NCI-H2107 treated with DMSO at 0.1 percent for 48 hours (cell line): ENCODE results near the gene SH3PXD2B.
"Not testable (repeated sequence)": the region's sequence is repeated elsewhere in the genome, so short reads cannot be mapped to it uniquely, and the experiment has no call there.

ENCODE experiments used
- DNase-seq: peaks from one replicate; lab custom pipeline; 2025; ENCODE audit not compliant: unreplicated experiment; lab: John Stamatoyannopoulos, UW

SH3PXD2B gene

DNA sequence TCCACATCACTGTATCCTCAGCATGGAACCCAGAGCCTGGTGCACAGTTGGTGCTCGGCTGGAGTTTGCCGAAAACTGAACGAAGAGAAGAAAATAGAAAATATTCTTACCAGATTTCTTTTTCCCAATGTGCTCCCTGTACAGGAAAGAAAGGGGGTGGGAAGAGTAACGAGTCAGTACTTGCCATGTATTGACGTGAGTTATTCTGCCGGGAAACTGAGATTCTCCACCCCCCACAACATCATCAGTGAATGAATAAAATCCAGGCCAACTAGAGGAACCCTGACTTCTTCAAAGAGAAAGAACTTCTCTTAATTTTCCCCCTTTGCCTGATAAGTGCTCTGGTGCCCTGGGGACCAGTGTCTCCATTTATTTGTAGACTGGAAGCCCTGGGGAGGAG is 80.6 kb downstream of the SH3PXD2B start:
- DNase-seq: no peak

DNA sequence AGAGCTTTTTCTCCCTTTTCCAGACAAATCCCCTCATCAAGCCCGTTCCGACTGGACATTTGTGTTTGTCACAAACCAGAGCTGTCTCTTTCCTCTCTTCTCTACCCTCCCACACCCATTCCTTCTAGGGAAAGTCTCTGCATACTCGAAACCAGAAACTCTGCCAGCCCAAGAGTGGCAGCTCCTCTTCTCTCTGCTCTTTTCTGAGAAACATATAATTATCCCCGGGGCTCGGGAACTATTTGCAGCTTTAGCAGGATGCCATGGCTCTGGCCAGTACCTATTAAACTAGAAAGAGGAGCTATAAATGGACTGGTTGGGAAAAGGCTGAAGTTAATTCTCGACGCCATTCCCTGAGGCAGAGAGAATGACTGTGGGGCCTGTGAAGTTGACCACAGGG is 82.6 kb downstream of the SH3PXD2B start:
- no peak for DNase-seq

DNA sequence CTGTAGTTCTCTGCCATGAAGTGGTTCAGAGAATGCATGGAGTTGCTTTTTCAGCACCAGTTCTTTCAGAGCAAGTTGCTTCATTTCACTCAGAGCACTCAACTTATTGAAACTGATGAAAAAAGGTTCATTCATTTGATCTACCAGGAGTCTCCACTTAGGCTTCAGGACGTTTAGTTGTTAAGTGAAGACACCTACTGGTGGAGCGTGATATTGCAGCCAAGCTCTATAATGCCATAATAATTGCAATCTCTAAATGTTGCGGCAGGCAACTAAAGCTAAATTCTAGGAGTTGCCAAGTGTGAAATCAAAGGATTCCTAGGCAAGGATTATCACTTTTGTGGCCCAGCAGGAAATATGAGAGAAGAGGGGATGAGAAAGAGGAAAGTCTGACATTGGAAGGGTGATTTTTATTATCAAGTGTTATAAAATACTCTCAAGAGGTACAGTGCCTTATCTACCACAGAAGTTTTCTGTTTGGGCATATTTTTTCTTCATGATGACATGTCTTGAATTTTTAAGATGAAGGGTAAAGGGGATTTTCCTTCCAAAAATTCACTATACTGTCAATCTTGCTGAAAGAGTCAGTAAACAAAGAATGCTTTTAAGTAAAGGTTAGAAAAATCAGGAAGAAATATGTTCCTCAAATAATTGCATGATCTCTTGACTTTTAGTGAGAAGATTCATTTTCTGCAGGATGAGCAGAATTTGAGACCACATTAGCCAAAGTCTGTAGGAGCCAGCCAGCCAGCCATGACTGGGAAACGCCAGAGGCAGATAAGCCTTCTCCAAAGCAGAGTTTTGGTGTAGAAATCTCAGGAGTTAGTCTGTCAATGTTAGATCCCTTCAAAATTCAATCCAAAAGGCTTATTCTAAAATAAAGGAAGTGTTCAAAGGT is 83.4 kb downstream of the SH3PXD2B start:
- DNase-seq: no peak

DNA sequence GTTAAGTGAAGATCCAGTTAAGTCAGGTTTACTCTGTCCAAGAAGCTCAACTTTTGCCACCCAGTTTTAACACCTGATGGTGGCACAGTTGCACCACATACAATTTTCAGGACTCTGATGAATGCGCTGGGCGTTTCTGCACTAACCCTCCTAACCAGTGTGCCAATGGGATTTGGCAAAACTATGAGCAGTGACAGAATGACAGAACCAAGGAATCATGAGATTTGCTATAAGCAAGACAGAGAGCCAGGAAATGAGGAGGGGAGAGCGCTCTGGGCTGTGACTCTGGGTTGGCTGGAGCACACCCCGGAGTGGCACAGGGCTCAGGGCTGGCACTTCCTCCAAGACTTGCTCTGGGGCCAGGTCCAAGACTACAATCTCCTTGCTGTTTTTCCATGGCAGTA is 84.1 kb downstream of the SH3PXD2B start:
- DNase-seq: no peak

DNA sequence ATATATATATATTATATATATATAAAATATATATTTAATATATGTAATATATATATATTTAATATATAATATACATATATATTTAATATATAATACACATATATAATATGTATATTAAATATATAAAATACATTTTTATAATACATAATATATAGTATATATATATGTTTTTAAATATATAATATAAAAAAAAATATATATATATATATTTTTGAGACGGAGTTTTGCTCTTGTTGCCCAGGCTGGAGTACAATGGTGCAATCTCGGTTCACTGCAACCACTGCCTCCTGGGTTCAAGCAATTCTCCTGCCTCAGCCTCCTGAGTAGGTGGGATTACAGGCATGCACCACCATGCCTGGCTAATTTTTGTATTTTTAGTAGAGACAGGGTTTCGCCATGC is 85.6 kb downstream of the SH3PXD2B start:
- DNase-seq: not testable (repeated sequence)

DNA sequence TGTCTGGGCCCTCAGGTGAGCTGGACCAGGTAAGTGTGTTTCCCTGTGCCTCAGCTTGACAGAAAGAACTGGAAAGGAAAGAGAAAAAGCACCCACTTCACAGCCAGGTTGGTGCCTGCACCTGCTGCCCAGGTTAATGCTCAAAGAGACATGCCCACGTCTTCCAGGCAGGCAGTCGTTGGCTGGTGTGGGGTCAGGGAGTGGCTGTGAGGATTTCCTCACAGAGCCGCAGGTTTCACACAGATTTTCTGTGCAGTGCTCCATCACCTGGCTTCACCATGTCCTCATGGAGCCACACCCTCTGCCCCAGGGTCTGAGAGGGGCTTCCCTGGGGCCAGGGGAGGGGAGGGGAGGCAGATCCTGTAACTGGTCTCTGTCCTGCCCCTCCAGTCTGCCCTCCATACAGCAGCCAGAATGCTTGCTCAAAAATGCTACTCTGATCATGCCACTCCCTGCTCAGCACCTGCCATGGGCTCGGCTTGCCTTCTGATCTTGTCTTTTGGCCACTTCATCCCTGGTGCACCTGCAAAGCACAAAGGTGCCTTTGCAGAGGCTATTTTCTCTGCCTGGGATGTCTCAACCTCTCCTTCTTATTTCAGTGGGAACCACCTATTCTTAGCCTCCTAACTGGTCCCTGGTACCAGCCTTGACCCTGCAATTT is 88.2 kb downstream of the SH3PXD2B start:
- DNase-seq: no peak

DNA sequence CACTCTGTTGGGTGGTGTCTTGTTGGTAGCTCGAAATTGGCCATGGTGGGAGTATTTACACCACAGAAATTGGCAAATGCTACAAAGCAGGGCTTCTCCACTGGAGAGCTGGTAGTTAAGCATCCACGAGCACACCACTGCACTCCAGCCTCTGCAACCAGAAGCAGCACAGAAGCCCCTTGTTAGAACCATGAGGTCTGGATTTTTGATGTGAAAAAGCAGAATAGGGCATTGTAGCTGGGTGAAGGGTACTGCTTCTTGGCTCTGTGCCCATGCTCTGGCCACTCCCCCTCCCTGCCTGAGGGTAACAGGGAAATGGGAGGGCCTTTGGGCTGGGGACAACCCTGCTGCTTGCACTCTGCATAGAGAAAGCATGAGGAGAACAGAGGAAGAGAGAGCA is 89.6 kb downstream of the SH3PXD2B start:
- no peak for DNase-seq

DNA sequence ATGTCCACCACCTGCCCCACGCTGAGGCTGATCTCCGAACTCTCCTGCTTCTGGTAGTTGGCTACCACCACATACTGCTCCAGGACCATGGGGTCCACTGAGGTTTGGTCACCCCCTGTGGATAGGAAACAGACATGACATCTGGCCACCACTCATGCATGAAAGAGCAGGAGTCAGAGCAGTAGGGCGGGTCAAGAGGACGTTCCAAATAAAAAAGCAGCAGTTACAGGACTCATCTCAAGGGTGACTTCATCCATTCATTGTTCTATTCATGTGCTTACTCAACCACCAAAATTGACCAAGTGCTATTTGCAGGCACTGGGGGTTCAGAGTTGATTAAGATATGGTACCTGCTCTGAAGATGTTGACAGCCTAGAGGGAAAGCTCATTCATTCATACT is 91.6 kb downstream of the SH3PXD2B start:
- DNase-seq: no peak

DNA sequence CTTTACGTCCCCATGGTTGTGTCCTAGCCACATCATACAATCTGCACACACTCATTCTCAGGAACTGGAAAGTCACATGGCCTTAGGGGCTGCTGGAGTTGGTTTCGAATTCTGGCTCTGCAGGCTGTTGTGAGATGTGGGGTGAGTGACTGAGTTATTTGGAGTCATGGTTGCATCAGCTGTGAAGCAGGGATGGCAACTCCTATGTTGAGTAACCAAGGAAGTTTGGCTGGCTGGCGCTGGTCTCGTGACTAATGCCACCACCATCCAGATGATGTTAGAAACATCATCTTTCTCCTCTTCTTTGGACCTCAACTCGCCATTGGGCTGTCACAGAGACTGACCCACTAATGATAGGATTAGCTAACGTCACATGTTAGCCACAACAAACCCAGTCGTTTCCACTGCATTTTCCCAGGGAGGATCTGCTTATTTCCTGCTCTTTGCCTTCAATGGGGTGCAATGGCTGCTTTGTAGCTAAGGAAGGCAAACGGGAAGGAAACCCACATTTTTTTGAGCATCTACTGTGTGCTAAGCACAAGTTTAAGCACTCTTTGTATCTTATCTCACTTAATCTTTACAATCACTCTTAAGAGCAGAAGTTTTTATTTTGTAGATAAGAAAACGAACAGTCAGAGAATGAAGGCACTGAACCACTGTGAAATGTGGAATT is 92.6 kb downstream of the SH3PXD2B start:
- no peak for DNase-seq

DNA sequence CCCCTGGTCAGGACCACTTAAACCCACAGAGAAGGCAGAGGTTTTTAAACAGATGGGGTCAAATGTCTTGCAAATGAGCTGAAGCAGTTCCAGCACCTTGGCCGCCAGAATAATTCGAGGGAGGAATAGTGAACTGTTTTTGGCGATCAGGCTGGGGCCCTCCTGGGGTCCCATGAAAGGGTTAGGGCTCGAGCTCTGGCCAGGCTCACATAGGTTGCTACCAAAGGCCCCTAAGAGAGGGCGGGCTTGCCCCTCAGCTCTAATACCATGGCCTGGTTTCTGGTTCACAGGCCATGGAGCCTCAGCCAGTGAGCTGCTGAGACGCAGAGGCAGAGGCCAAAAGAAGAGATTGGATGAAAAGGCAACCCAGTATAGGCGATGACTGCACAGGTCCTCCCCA is 96.0 kb downstream of the SH3PXD2B start:
- no peak for DNase-seq

DNA sequence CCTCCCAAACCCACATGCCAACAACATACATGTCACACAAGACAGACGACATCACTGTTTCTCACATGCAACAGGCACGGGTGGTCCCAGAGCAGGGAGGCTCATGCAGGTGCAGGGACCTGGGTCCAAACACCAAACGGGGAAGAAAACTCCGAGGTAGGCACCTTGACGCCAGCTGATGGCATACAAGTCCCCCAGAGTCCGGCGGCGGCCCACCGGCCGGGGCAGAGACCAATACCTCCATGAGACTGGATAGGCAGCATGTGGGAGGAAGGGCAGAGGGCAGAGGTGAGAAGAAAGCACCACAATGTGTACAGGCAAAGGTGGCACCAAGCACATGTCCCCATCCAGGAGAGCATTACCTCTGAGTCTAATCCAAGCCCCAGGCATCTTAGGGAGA is 97.8 kb downstream of the SH3PXD2B start:
- no peak for DNase-seq

DNA sequence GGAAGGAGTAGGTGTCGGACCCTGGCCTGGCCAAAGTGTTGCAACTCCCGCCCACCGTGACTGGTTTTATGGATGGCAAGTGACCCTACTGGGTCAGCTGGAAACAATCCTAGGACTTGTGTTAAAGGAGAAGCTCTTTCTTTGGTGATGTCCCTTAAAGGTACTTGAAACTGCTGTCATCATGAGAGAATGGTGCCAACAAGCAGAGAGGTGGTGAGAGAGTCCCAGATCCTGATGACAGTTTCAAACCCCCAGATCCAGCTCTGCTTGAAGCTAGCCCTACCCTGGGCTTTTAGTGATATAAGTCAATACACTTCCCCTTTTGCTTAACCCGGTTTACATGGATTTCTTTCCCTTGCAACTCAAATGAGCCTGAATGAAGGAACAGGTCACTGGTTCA is 98.3 kb downstream of the SH3PXD2B start:
- no peak for DNase-seq

DNA sequence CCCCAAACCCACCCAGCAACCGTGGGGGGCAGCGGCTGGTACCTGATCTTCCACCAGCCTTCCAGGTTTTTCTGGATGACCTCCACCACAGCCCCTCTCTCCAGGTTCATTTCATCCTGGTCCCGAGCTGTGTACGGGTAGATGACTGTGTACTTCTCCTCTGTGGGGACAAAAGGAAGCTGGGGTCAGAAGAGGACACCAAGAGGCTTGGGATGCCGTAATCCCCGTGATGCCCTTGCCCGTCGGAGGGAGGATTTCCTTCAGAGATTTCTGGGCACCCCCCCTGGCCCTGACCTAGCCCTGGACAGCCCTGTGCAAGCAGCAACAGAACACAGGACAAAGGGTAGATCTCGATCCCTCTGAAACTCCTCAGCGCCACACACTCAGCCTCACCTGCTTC is 100.5 kb downstream of the SH3PXD2B start:
- no peak for DNase-seq

DNA sequence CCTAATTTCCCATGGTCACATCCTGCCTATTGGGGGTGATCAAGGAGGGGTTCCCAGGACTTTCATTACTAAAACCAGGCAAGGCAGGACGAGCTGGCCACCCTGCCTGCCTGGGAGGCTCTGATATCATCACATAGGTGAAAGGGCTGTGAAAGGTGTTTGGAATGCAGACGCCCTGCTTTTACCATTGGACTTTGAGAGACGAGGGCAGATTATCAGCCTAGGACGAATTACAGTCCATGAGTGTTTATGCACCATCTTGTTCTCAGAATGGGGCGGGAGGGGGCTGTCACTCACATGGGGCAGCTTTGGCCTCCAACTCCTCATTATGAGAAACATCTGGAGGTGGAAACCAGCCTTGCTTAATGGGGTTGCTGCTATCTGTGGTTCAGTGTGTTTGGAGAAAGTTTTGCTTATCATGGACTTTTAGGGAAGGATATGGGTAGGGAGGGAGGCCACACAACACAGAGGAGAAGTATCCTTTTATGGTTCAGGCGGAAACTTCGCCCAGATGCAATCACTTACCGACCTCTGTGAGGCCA is 101.0 kb downstream of the SH3PXD2B start:
- DNase-seq: no peak

DNA sequence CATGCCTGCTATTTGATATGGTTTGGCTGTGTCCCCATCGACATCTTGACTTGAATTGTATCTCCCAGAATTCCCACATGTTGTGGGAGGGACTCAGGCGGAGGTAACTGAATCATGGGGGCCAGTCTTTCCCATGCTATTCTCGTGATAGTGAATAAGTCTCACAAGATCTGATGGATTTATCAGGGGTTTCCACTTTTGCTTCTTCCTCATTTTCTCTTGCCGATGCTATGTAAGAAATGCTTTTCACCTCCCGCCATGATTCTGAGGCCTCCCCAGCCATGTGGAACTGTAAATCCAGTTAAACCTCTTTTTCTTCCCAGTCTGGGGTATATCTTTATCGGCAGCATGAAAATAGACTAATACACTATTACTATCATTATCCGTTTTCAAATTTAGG is 101.8 kb downstream of the SH3PXD2B start:
- not testable (repeated sequence) for DNase-seq

DNA sequence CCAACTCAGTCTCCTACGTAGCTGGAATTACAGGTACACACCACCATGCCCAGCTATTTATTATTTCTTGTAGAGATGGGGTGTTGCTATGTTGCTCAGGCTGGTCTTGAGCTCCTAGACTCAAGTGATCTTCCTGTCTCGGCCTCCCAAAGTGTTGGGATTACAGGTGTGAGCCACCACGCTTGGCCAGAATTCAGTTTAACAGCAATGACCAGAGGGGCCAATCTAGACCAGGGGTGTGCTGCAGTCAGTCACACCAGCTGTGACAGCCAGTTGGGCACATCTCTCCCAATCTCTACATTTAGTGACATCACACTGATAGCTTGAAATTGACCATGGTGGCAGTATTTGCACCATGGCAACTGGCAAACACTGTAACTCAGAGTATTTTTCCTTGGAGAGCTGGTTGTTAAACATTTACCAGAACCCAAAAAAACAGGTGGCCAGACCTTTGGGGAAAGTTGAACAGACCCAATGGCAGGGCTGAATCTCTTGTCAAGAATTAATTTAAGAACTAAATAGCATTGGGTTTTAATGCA is 103.0 kb downstream of the SH3PXD2B start:
- no peak for DNase-seq

DNA sequence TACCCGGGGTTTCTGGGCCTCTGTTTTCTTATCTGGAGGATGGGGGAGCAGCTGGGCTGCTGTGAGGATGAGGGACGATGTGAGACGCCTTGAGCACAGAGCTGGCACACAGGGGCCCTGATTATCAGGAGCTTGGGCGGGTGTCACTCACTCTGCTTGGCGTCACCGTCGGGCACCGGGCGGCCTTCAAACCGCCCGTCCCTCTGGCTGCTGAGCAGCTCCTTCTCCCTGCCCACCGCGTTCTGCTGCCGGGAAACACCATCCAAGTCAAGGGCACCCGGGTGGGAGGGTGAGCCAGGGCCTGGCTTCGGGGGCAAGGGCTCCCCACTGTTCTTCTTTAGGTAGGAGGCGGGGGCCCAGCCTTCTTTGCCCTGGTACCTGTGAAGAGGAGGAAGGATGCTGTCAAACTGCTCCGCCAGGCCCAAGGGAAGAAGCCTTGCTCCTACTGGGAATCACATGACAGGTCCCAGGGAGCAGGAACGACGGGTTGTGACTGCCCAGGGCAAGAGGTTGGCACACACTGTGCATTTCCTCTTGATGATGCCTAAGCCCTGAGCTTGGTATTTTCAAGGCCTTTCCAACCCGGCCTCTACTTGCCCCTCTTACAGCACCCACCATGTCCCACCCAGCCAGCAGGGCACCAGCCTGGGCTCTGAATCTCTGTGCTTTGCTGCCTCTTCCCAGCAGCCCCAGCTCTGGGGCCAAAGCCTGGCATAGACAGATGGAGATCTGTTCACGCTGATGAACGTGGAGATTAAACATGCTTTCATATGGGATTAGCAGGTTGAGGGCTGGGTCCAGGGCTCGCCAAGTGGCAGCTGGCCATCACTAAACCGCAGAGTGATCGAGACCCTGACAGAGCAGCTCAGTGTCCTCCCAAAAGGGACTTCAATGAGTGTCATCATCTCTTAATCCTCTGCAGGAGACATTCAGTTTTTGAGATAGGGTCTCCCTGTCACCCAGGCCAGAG is 103.8 kb downstream of the SH3PXD2B start:
- no peak for DNase-seq

DNA sequence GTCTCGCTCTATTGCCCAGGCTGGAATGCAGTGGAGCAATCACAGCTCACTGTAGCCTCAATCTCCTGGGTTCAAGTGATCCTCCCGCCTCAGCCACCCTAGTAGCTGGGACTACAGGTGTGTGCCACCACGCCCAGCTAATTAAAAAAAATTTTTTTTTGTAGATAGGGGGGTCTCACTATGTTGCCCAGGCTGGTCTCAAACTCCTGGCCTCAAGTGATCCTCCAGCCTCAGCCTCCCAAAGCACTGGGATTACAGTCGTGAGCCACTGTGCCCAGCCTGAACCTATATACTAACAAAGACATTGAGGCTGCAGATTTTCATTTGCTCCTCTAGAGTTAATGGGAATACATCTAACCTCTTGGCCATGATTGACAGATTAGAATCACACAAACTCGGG is 105.6 kb downstream of the SH3PXD2B start:
- DNase-seq: not testable (repeated sequence)

DNA sequence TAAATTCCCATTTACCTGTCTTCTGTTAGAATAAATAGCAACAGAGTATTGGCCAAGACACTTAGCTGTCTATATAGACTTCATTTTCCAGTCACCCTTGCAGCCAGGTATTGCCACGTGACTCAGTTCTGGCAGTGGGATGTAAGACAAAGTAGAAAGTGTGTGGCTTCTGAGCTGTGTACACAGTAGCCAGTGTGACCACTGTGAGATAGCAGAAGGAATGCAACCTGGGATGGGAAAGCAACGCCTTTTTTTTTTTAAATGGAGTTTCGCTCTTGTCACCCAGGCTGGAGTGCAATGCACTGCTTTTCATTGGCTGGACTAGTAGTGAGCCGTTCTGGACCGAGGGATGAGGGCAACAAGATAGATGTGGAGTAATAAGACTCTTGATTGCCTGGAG is 106.2 kb downstream of the SH3PXD2B start:
- DNase-seq: no peak

DNA sequence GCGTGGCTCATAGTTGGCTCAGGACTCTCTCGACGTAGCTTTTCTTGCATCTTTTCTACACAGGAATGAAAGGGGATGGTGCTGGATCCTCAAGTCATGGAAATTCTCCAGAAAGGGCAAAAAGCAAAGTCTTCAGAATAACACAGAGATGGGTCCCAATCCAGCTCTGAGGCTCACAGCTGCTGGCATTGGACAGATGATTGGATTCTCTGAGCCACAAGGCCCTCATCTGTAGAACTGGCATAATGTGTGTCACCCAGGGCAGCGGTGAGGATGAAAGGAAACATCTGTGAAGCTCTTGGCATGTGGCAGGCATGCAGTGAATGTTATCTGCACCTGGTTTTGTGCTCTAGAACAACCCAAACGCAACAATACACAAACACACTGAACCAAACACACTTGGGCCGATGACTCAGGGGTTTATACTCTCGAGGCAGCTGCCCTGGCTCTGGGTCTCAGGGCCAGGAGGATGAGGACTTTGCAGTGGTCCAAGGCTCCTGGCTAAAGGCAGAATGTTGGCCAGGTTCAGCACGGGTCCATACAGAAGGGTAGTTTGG is 106.8 kb downstream of the SH3PXD2B start:
- no peak for DNase-seq
